SK-N-SH treated with all-trans-retinoic acid at 6 μM for 48 hours (cell line): Measurements from ENCODE around the gene NPEPL1.

ENCODE experiments used
- CREB5 ChIP-seq: fragments of 250-450 bp; sonication (Bioruptor Pico); IDR thresholded peaks from 2 replicates; pipeline ENCODE4 v1.5.1; 2020; ENCODE audit warnings: low read depth, mild to moderate bottlenecking, moderate library complexity
- CSDC2 ChIP-seq: fragments of 250-450 bp; sonication (Bioruptor Pico); IDR thresholded peaks from 2 replicates; pipeline ENCODE4 v1.5.0; 2020; ENCODE audit warnings: mild to moderate bottlenecking, moderate library complexity
- OSR1 ChIP-seq: fragments of 250-450 bp; sonication (Bioruptor Pico); IDR thresholded peaks from 2 replicates; pipeline ENCODE4 v1.8.0; 2022; ENCODE audit warnings: moderate library complexity, mild to moderate bottlenecking, inconsistent platforms
- PATZ1 ChIP-seq: fragments of 250-450 bp; sonication (Bioruptor Pico); IDR thresholded peaks from 2 replicates; pipeline ENCODE4 v1.8.0; 2020; ENCODE audit warnings: mild to moderate bottlenecking, moderate library complexity, borderline replicate concordance
- PPARA ChIP-seq: fragments of 250-450 bp; sonication (Bioruptor Pico); IDR thresholded peaks from 2 replicates; pipeline ENCODE4 v1.5.0; 2020; ENCODE audit warnings: mild to moderate bottlenecking, borderline replicate concordance
- RARB ChIP-seq: fragments of 250-450 bp; sonication (Bioruptor Pico); IDR thresholded peaks from 2 replicates; pipeline ENCODE4 v1.8.0; 2021; ENCODE audit warnings: mild to moderate bottlenecking, moderate library complexity
- TSHZ2 ChIP-seq: fragments of 250-450 bp; sonication (Bioruptor Pico); IDR thresholded peaks from 2 replicates; pipeline ENCODE4 v1.5.0; 2020; ENCODE audit warnings: mild to moderate bottlenecking, moderate library complexity
- ZFP3 ChIP-seq: fragments of 250-450 bp; sonication (Bioruptor Pico); IDR thresholded peaks from 2 replicates; pipeline ENCODE4 v1.5.0; 2020; ENCODE audit warnings: mild to moderate bottlenecking, moderate library complexity
- ZNF8 ChIP-seq: fragments of 450-650 bp; formaldehyde crosslinking; IDR thresholded peaks from 2 replicates; pipeline ENCODE4 v1.5.0; 2020; ENCODE audit warnings: mild to moderate bottlenecking, moderate library complexity

GRCh38 chr20:58700121-58700821 is 7.7 kb downstream of the NPEPL1 start:
- TF ChIP-seq ZNF8 (CRISPR knock-in tag) (no peak), PATZ1 (CRISPR knock-in tag) (no peak), ZFP3 (CRISPR knock-in tag) (no peak), CSDC2 (no peak), RARB (CRISPR knock-in tag) (no peak), CREB5 (no peak), TSHZ2 (no peak), OSR1 (no peak), PPARA (no peak)
